ENCODE results near the gene MECP2.

MECP2 gene

DNA sequence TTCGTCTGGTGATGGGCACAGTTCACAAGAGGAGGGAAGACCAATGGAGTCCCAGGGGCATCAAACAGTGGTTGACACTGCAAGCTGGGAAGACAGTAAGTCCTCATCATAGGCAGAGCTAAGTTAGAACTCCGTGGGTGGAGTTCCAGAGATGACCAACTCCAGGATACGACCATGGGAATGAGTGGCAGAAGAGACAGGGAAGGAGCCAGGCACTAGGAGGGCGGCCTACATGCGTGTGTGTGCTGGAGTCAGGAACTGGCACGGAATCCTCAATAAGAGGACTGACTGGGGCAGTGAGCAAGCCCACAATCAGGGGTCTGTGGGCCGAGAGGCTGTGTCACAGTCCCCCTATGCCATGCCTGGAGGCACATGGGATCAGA is 47.4 kb downstream of the MECP2 start:
- peaks cover 9% of the 10 kb centered on the region for H4K20me1 ChIP-seq (ENCODE audit: insufficient read depth, low read length)
- H3K4me2 ChIP-seq (ENCODE audit: low read length), result no peak overlapping the region
- no peak overlapping the region for H3K27ac ChIP-seq (ENCODE audit: low read length)
- no peak overlapping the region for H2AFZ ChIP-seq (ENCODE audit: low read depth, low read length)
- no peaks in the 10 kb centered on the region for H3K27me3 ChIP-seq (ENCODE audit: low read depth, low read length)
- H3K36me3 ChIP-seq (replicated peaks; ENCODE audit: low read depth, low read length), result no peaks in the 10 kb centered on the region
- H3K9ac ChIP-seq (ENCODE audit: low read length), result no peak overlapping the region
- peaks cover 18% of the 10 kb centered on the region for H3K79me2 ChIP-seq (ENCODE audit: low read length)
- H3K9me3 ChIP-seq (ENCODE audit: insufficient read depth, low read length), result no peaks in the 10 kb centered on the region
- TF ChIP-seq CTCF (IDR thresholded peaks at IDR 0.05; ENCODE audit: low read depth, low read length) (no peak), EZH2phosphoT487 (IDR thresholded peaks at IDR 0.05; ENCODE audit: low read depth) (no peak)
- H3K4me1 ChIP-seq (ENCODE audit: low read length), result no peaks in the 10 kb centered on the region
- no peak overlapping the region for H3K4me3 ChIP-seq (ENCODE audit: low read length)

- Histone ChIP-seq H3K4me2 (ENCODE audit: low read length) (no peak overlapping the region), H3K79me2 (ENCODE audit: low read length) (peaks cover 16% of the 10 kb centered on the region), H3K9ac (ENCODE audit: low read length) (no peak overlapping the region), H4K20me1 (ENCODE audit: insufficient read depth, low read length) (peaks cover 9% of the 10 kb centered on the region), H3K4me1 (ENCODE audit: low read length) (no peaks in the 10 kb centered on the region), H3K27me3 (ENCODE audit: low read depth, low read length) (no peaks in the 10 kb centered on the region), H3K4me3 (ENCODE audit: low read length) (no peak overlapping the region), H3K36me3 (replicated peaks; ENCODE audit: low read depth, low read length) (peaks cover under 1% of the 10 kb centered on the region), H2AFZ (ENCODE audit: low read depth, low read length) (no peak overlapping the region), H3K27ac (ENCODE audit: low read length) (no peak overlapping the region), H3K9me3 (ENCODE audit: insufficient read depth, low read length) (no peaks in the 10 kb centered on the region)
- TF ChIP-seq CTCF (IDR thresholded peaks at IDR 0.05; ENCODE audit: low read depth, low read length) (no peak), EZH2phosphoT487 (IDR thresholded peaks at IDR 0.05; ENCODE audit: low read depth) (no peak)
Measured at GRCh38 chrX:154049209-154050112, 48.1 kb downstream of the MECP2 start.

- Histone ChIP-seq H3K4me1 (ENCODE audit: low read length) (no peaks in the 10 kb centered on the region), H3K79me2 (ENCODE audit: low read length) (peaks cover 14% of the 10 kb centered on the region), H3K4me2 (ENCODE audit: low read length) (no peak overlapping the region), H2AFZ (ENCODE audit: low read depth, low read length) (no peak overlapping the region), H3K4me3 (ENCODE audit: low read length) (no peak overlapping the region), H3K27me3 (ENCODE audit: low read depth, low read length) (no peaks in the 10 kb centered on the region), H3K9ac (ENCODE audit: low read length) (no peak overlapping the region), H3K36me3 (replicated peaks; ENCODE audit: low read depth, low read length) (peaks cover 3% of the 10 kb centered on the region), H3K9me3 (ENCODE audit: insufficient read depth, low read length) (no peaks in the 10 kb centered on the region), H4K20me1 (ENCODE audit: insufficient read depth, low read length) (peaks cover 9% of the 10 kb centered on the region), H3K27ac (ENCODE audit: low read length) (no peak overlapping the region)
- TF ChIP-seq EZH2phosphoT487 (IDR thresholded peaks at IDR 0.05; ENCODE audit: low read depth) (no peak), CTCF (IDR thresholded peaks at IDR 0.05; ENCODE audit: low read depth, low read length) (no peak)
Measured at GRCh38 chrX:154048398-154048797, 49.1 kb downstream of the MECP2 start.

DNA sequence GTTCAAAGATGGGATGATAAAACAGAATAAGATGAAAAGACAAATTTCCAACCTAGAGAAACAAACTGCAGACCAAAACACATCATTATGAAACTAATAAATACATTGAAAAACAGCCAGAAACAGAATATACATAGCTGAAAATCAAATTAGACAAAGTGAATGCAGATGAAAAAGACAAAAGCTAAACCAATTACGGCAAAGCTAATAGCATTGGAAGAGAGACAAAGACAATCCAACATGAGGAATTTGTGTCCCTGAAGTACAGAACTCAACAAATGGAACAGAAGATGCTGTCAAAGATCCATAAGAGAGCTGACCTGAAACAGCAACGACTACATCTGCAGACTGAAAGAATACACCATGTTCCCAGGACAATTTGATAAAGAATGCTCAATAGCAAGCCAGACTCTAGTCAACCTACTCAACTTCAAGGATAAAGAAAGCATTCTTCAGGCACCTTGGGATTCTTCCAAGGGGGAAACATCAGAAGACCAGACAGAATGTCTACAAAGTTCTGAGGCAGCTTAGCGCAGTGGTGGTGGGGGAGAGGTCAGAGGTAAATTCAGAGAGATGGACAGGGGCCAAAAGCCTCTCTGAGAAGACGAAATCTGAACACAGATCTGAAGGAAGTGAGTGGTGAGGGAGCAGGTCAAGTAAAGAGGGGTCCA is 50.4 kb downstream of the MECP2 start:
- H3K27ac ChIP-seq (ENCODE audit: low read length), result no peak overlapping the region
- H3K27me3 ChIP-seq (ENCODE audit: low read depth, low read length), result no peaks in the 10 kb centered on the region
- no peaks in the 10 kb centered on the region for H3K4me1 ChIP-seq (ENCODE audit: low read length)
- H3K79me2 ChIP-seq (ENCODE audit: low read length), result peaks cover 10% of the 10 kb centered on the region
- H3K4me3 ChIP-seq (ENCODE audit: low read length), result no peak overlapping the region
- H3K9me3 ChIP-seq (ENCODE audit: insufficient read depth, low read length), result no peaks in the 10 kb centered on the region
- H2AFZ ChIP-seq (ENCODE audit: low read depth, low read length), result no peak overlapping the region
- peaks cover 9% of the 10 kb centered on the region for H4K20me1 ChIP-seq (ENCODE audit: insufficient read depth, low read length)
- peaks cover 3% of the 10 kb centered on the region for H3K36me3 ChIP-seq (replicated peaks; ENCODE audit: low read depth, low read length)
- H3K4me2 ChIP-seq (ENCODE audit: low read length), result no peak overlapping the region
- TF ChIP-seq CTCF (IDR thresholded peaks at IDR 0.05; ENCODE audit: low read depth, low read length), result no peak
- TF ChIP-seq EZH2phosphoT487 (IDR thresholded peaks at IDR 0.05; ENCODE audit: low read depth), result no peak
- H3K9ac ChIP-seq (ENCODE audit: low read length), result no peak overlapping the region

All from OCI-LY3 (cell line).